ENCODE data around the gene FOXC1.

DNA sequence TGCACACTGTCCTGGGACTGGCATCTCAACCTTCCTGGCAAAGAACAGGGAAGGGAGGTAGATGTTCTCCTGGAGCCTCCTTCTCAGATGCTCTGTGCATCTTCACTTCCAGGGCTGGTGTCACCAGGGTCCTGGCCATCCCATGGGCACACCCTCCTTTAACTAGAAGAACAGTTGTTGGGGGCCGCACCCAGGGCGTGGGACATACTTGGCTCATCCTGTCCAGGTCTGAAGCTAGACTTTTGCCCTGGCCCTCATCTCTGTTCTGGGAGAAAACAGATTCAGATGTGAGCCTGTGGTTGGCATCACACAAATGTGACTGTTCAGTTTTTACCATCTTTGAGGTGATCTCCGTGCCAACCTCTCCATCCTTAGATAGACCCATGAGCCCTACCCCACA lies 41.6 kb downstream of the FOXC1 start:
- no peak for TF ChIP-seq CTCF (conservative IDR thresholded peaks at IDR 0.05; ENCODE audit: low read depth, low read length)
- no peak for TF ChIP-seq EZH2 (IDR thresholded peaks at IDR 0.05; ENCODE audit: low read length, unreplicated experiment)
- TF ChIP-seq EZH2phosphoT487 (IDR thresholded peaks at IDR 0.05; ENCODE audit: borderline replicate concordance, low read length) = no peak
